HCT116 (cell line): Measurements from ENCODE around the gene NR2C2. TPM values are rescaled to one million over a fixed set of nuclear protein-coding genes. Genes with fewer than 3 reads are reported as not detected.

ENCODE experiments used
- ATAC-seq: fragments of 200-7000 bp; cut with Tn5 transposase; 2 replicates; pipeline ENCODE4 v1.9.1; 2020; ENCODE audit warnings: mild to moderate bottlenecking, moderate library complexity
- BruUV-seq: library from RNA; stranded (reverse); fragments of 400-500 nt; replicated peaks from 2 replicates; lab custom pipeline; 2021; lab: Mats Ljungman, UMichigan
- CTCF ChIA-PET: fragments of 300-600 bp; sonication (Branson Sonifier 250); formaldehyde crosslinking; loops from one replicate; lab custom pipeline; 2021; ENCODE audit warnings: antibody characterized with exemption; lab: Charles Lee
- POLR2A ChIA-PET: fragments of 300-600, 350-600 bp; sonication (Branson Sonifier 250); formaldehyde crosslinking; loops from one replicate; lab custom pipeline; 2021; ENCODE audit warnings: antibody characterized with exemption; lab: Charles Lee
- RAD21 ChIA-PET, 2 experiments: fragments of 300-600 bp; sonication (Branson Sonifier 250); formaldehyde crosslinking; loops; one replicate each; lab custom pipeline; 2023; ENCODE audit warnings: low total read pairs in 2 of 2; ENCODE audit not compliant: uncharacterized antibody in 2 of 2, unreplicated experiment in 2 of 2, low non-redundant PET in 1 of 2; lab: Charles Lee
- DNase-seq: peaks from one replicate; pipeline ENCODE4 v3.0.0-alpha.2; 2010; ENCODE audit warnings: low read depth, low spot score
- H2AFZ ChIP-seq: fragments of 200-600 bp; shearing (Covaris generic), sonication (generic); 2 replicates; pipeline ENCODE4 v1.6.1; 2017; ENCODE audit warnings: low read depth, mixed run types, mixed read lengths, antibody characterized with exemption, low read length; ENCODE audit not compliant: poor library complexity, severe bottlenecking
- H3K27ac ChIP-seq: 2 replicates; pipeline ENCODE4 v1.5.1; 2012; ENCODE audit warnings: low read depth, low read length
- H3K27me3 ChIP-seq: fragments of 200-600 bp; sonication (generic); 2 replicates; pipeline ENCODE4 v1.6.1; 2016; ENCODE audit warnings: mixed run types, low read length, mixed read lengths; ENCODE audit not compliant: insufficient read depth
- H3K36me3 ChIP-seq, 2 experiments: fragments of 200-500 bp in 1 of 2; fragments of 200-600 bp in 1 of 2; sonication (Bioruptor generic) in 1 of 2; sonication (generic) in 1 of 2; 2 replicates each; pipeline versions ENCODE4 v1.5.1 to v1.6.1; 2014 to 2016; ENCODE audit warnings: low read length in 2 of 2, inconsistent platforms in 1 of 2, mixed read lengths in 1 of 2, mixed run types in 1 of 2; ENCODE audit not compliant: insufficient read depth in 2 of 2, control insufficient read depth in 1 of 2
- H3K4me1 ChIP-seq, 2 experiments: fragments of 200-600 bp in 1 of 2; sonication (generic) in 1 of 2; 2 replicates each; pipeline versions ENCODE4 v1.5.1 to v1.6.1; 2012 to 2017; ENCODE audit warnings: low read length in 2 of 2, inconsistent platforms in 1 of 2, mild to moderate bottlenecking in 1 of 2, mixed read lengths in 1 of 2, mixed run types in 1 of 2, moderate library complexity in 1 of 2; ENCODE audit not compliant: insufficient read depth in 2 of 2, control insufficient read depth in 1 of 2
- H3K4me2 ChIP-seq: fragments of 200-600 bp; sonication (generic); 2 replicates; pipeline ENCODE4 v1.6.1; 2017; ENCODE audit warnings: mixed run types, low read length, mixed read lengths
- H3K4me3 ChIP-seq, 2 experiments: fragments of 200-600 bp in 1 of 2; sonication (generic) in 1 of 2; replicated peaks in 1 of 2; 2 replicates each; pipeline ENCODE4 v1.5.1; 2011 to 2016; ENCODE audit warnings: low read length in 2 of 2, control low read depth in 1 of 2, low read depth in 1 of 2, mild to moderate bottlenecking in 1 of 2, mixed read lengths in 1 of 2, mixed run types in 1 of 2
- H3K79me2 ChIP-seq: fragments of 200-600 bp; sonication (generic); 2 replicates; pipeline ENCODE4 v1.6.1; 2017; ENCODE audit warnings: mild to moderate bottlenecking, mixed run types, low read length, moderate library complexity, mixed read lengths; ENCODE audit not compliant: insufficient read depth
- H3K9ac ChIP-seq: fragments of 200-600 bp; sonication (generic); 2 replicates; pipeline ENCODE4 v1.6.1; 2016; ENCODE audit warnings: low read length, mixed read lengths
- H3K9me2 ChIP-seq: fragments of 200-600 bp; sonication (generic), shearing (Covaris generic); 2 replicates; pipeline ENCODE4 v1.6.1; 2017; ENCODE audit warnings: mixed run types, mild to moderate bottlenecking, moderate library complexity; ENCODE audit not compliant: insufficient read depth
- H3K9me3 ChIP-seq, 2 experiments: fragments of 200-500 bp in 1 of 2; fragments of 200-600 bp in 1 of 2; sonication (Bioruptor generic) in 1 of 2; sonication (generic) in 1 of 2; 2 replicates each; pipeline ENCODE4 v1.6.1; 2014 to 2017; ENCODE audit warnings: low read length in 2 of 2, mixed read lengths in 2 of 2, inconsistent platforms in 1 of 2, low read depth in 1 of 2, mild to moderate bottlenecking in 1 of 2, mixed run types in 1 of 2, moderate library complexity in 1 of 2; ENCODE audit not compliant: control insufficient read depth in 1 of 2, insufficient read depth in 1 of 2
- H4K20me1 ChIP-seq: fragments of 200-600 bp; sonication (generic), shearing (Covaris generic); 2 replicates; pipeline ENCODE4 v1.6.1; 2017; ENCODE audit warnings: mixed run types, mild to moderate bottlenecking, moderate library complexity; ENCODE audit not compliant: insufficient read depth
- CBX3 ChIP-seq: IDR thresholded peaks from 2 replicates; pipeline ENCODE4 v1.6.1; 2012; ENCODE audit warnings: low read depth
- CEBPB ChIP-seq: IDR thresholded peaks from 2 replicates; pipeline ENCODE4 v1.6.1; 2012; ENCODE audit warnings: low read depth
- ELF1 ChIP-seq: IDR thresholded peaks from 2 replicates; pipeline ENCODE4 v1.6.1; 2012; ENCODE audit warnings: low read depth, borderline replicate concordance
- EZH2phosphoT487 ChIP-seq: fragments of 200-600 bp; IDR thresholded peaks from 2 replicates; pipeline ENCODE4 v1.6.1; 2018; ENCODE audit warnings: antibody characterized with exemption, borderline replicate concordance
- POLR2AphosphoS5 ChIP-seq: IDR thresholded peaks from 2 replicates; pipeline ENCODE4 v1.6.1; 2011; ENCODE audit warnings: mild to moderate bottlenecking, low read depth, low read length, moderate library complexity
- SP1 ChIP-seq: IDR thresholded peaks from 2 replicates; pipeline ENCODE4 v1.6.1; 2012; ENCODE audit warnings: low read depth
- SRF ChIP-seq: IDR thresholded peaks from 2 replicates; pipeline ENCODE4 v1.6.1; 2012; ENCODE audit warnings: low read depth
- TCF7L2 ChIP-seq: IDR thresholded peaks from 2 replicates; pipeline ENCODE4 v1.7.0; 2011; ENCODE audit warnings: borderline replicate concordance, inconsistent platforms; ENCODE audit not compliant: insufficient read depth, insufficient read length; ENCODE audit errors: extremely low read depth
- ZFX ChIP-seq: fragments of 450-650 bp; IDR thresholded peaks from 2 replicates; pipeline ENCODE4 v1.6.1; 2017
- ZNF274 ChIP-seq: fragments of 200-500 bp; sonication (Bioruptor generic); IDR thresholded peaks from 2 replicates; pipeline ENCODE4 v1.6.1; 2014; ENCODE audit warnings: mild to moderate bottlenecking, low read depth, low read length, inconsistent platforms
- intact Hi-C: fragments of 100-400 bp; cut with micrococcal nuclease; formaldehyde crosslinking; loops from 2 replicates; pipeline ENCODE4 v1.10.0; 2022
- total RNA-seq: library from RNA; stranded (reverse); gene quantifications from one replicate; pipeline ENCODE4 v1.2.1, GENCODE V29; 2021; ENCODE audit not compliant: unreplicated experiment
- TF ChIP-seq, protein P1 (sequence below): IDR thresholded peaks from 2 replicates; pipeline ENCODE4 v1.6.1; 2012
- TF ChIP-seq, protein P2 (sequence below): IDR thresholded peaks from 2 replicates; pipeline ENCODE4 v1.6.1; 2012; ENCODE audit warnings: low read depth
- TF ChIP-seq, protein P3 (sequence below): IDR thresholded peaks from 2 replicates; pipeline ENCODE4 v1.6.1; 2012
- TF ChIP-seq, protein P4 (sequence below): IDR thresholded peaks from 2 replicates; pipeline ENCODE4 v1.6.1; 2011; ENCODE audit warnings: mild to moderate bottlenecking, low read length, moderate library complexity; ENCODE audit not compliant: insufficient replicate concordance; ENCODE audit errors: extremely low read depth

The NR2C2 gene
- total RNA-seq, 1 experiment from 2014 or later, result 45.0 TPM

DNA sequence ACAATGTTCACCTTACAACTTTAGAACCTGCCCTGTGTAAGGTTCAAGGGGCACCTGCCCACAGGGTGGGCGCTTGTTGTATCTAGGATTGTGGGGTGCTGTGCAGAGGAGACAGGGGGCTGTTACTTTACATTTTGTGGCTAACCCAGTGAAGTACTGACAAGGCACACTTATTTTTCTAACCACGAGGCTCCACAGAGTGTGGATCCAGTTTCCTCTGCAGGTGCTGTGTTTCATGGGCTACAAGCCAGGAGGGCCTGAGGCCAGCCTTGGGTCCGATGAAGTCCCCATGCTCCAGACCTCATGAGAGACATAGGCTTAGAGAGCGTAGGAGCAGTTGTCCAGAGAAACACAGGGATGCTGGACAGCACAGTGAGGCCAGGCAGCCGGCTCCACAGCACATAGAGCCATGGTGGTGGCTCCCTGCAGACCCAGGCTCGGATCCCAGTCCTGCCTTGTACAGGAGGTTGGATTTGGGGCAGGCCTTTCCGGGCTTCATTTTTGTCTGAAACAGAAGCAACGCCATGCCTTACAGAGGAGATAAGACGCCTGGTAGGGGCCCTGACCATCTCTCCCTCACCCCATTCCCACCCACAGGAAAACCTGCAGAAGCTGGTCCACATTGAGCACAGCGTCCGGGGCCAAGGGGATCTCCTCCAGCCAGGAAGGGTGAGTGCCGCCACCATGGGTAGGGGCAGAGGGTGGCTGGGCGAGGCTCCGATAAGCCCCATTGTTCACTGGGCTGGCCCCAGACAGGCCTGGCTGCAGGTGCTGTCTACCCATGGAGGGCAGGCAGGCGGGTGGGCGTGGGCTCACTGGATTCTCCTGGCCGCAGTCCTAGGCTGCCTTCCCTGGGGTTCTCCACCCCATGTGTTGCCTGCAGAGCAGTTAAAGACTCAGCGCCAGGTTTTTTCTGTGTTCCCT, 40.1 kb upstream of the NR2C2 start:
- H3K4me2 ChIP-seq, result no peak overlapping the region
- no peaks in the 10 kb centered on the region for H3K9me2 ChIP-seq
- ATAC-seq (no peak), DNase-seq (no peak)
- no peak overlapping the region for H3K9ac ChIP-seq
- H3K27ac ChIP-seq, result no peak overlapping the region
- H2AFZ ChIP-seq, result no peak overlapping the region
- H3K36me3 ChIP-seq, result no peaks in the 10 kb centered on the region
- H3K9me3 ChIP-seq, result peaks cover 3 to 13% of the 10 kb centered on the region in 2 experiments; a peak in 1 of 4 replicates
- RAD21 ChIA-PET, result no interaction called here
- no peaks in the 10 kb centered on the region for H3K79me2 ChIP-seq
- H3K4me1 ChIP-seq, result no peaks in the 10 kb centered on the region
- TF ChIP-seq POLR2AphosphoS5 (no peak), CBX3 (no peak), CEBPB (no peak), ZNF274 (no peak), ZFX (no peak), TCF7L2 (no peak), EZH2phosphoT487 (no peak), ELF1 (no peak), SRF (no peak), SP1 (no peak)
- TF ChIP-seq, protein P1, sequence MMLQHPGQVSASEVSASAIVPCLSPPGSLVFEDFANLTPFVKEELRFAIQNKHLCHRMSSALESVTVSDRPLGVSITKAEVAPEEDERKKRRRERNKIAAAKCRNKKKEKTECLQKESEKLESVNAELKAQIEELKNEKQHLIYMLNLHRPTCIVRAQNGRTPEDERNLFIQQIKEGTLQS, result no peak
- TF ChIP-seq, protein P2, sequence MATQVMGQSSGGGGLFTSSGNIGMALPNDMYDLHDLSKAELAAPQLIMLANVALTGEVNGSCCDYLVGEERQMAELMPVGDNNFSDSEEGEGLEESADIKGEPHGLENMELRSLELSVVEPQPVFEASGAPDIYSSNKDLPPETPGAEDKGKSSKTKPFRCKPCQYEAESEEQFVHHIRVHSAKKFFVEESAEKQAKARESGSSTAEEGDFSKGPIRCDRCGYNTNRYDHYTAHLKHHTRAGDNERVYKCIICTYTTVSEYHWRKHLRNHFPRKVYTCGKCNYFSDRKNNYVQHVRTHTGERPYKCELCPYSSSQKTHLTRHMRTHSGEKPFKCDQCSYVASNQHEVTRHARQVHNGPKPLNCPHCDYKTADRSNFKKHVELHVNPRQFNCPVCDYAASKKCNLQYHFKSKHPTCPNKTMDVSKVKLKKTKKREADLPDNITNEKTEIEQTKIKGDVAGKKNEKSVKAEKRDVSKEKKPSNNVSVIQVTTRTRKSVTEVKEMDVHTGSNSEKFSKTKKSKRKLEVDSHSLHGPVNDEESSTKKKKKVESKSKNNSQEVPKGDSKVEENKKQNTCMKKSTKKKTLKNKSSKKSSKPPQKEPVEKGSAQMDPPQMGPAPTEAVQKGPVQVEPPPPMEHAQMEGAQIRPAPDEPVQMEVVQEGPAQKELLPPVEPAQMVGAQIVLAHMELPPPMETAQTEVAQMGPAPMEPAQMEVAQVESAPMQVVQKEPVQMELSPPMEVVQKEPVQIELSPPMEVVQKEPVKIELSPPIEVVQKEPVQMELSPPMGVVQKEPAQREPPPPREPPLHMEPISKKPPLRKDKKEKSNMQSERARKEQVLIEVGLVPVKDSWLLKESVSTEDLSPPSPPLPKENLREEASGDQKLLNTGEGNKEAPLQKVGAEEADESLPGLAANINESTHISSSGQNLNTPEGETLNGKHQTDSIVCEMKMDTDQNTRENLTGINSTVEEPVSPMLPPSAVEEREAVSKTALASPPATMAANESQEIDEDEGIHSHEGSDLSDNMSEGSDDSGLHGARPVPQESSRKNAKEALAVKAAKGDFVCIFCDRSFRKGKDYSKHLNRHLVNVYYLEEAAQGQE, result no peak
- TF ChIP-seq, protein P3, sequence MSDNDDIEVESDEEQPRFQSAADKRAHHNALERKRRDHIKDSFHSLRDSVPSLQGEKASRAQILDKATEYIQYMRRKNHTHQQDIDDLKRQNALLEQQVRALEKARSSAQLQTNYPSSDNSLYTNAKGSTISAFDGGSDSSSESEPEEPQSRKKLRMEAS, result no peak
- TF ChIP-seq, protein P4, sequence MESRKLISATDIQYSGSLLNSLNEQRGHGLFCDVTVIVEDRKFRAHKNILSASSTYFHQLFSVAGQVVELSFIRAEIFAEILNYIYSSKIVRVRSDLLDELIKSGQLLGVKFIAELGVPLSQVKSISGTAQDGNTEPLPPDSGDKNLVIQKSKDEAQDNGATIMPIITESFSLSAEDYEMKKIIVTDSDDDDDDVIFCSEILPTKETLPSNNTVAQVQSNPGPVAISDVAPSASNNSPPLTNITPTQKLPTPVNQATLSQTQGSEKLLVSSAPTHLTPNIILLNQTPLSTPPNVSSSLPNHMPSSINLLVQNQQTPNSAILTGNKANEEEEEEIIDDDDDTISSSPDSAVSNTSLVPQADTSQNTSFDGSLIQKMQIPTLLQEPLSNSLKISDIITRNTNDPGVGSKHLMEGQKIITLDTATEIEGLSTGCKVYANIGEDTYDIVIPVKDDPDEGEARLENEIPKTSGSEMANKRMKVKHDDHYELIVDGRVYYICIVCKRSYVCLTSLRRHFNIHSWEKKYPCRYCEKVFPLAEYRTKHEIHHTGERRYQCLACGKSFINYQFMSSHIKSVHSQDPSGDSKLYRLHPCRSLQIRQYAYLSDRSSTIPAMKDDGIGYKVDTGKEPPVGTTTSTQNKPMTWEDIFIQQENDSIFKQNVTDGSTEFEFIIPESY, result no peak
- no peaks in the 10 kb centered on the region for H3K27me3 ChIP-seq
- CTCF ChIA-PET, result no interaction called here
- intact Hi-C loops, result no loop called here
- BruUV-seq, result no TSS peak
- no peak overlapping the region for H3K4me3 ChIP-seq
- POLR2A ChIA-PET, result no interaction called here
- no peaks in the 10 kb centered on the region for H4K20me1 ChIP-seq
